Liver (tissue), 3 donors: ENCODE data around the gene MAL.

Experiments
- CTCF ChIP-seq: fragments of 150-350 bp; IDR thresholded peaks from 2 replicates; pipeline ENCODE4 v1.5.1; 2017; ENCODE audit warnings: improper control_type of control experiment, low read depth, low read length; ENCODE audit not compliant: missing input control
- SP1 ChIP-seq: IDR thresholded peaks from 2 replicates; pipeline ENCODE4 v1.6.1; 2018; ENCODE audit warnings: antibody characterized with exemption, mild to moderate bottlenecking
- TAF1 ChIP-seq: conservative IDR thresholded peaks from 2 replicates; pipeline ENCODE4 v1.6.1; 2016; ENCODE audit warnings: antibody characterized with exemption, mild to moderate bottlenecking
- TF ChIP-seq, protein P1 (sequence below): IDR thresholded peaks from 2 replicates; pipeline ENCODE4 v1.6.1; 2016; ENCODE audit warnings: antibody characterized with exemption
- donor health status: healthy.
- donor health status: healthy.

DNA sequence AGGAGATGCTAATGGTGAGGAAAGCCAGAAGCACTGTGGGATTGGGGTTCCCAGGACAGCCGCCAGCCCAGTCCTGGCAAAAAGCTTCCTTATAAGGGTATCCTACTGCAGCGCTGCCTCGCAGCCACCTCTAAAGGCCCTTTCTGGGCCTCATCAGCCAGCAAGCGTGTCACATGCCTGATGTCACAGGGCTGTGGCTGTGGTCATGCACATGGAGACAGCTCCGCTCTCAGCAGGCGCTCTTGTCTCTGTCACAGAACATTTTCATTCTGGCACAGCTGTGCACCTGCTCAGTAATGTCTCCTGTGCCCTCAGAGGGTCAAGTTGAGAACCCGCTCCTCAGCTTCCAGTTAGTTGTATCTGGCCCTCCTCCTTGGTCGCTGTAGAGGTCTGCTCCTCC, 17.7 kb upstream of the MAL start:
- no peak for TF ChIP-seq CTCF
- no peak for TF ChIP-seq TAF1
- no peak for TF ChIP-seq SP1
- TF ChIP-seq, protein P1, sequence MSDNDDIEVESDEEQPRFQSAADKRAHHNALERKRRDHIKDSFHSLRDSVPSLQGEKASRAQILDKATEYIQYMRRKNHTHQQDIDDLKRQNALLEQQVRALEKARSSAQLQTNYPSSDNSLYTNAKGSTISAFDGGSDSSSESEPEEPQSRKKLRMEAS: no peak
